ENCODE measurements around the gene MUC21.

- TF ChIP-seq, protein P1, sequence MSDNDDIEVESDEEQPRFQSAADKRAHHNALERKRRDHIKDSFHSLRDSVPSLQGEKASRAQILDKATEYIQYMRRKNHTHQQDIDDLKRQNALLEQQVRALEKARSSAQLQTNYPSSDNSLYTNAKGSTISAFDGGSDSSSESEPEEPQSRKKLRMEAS (IDR thresholded peaks at IDR 0.05; ENCODE audit: low read depth, low read length): no peak
- TF ChIP-seq, protein P2, sequence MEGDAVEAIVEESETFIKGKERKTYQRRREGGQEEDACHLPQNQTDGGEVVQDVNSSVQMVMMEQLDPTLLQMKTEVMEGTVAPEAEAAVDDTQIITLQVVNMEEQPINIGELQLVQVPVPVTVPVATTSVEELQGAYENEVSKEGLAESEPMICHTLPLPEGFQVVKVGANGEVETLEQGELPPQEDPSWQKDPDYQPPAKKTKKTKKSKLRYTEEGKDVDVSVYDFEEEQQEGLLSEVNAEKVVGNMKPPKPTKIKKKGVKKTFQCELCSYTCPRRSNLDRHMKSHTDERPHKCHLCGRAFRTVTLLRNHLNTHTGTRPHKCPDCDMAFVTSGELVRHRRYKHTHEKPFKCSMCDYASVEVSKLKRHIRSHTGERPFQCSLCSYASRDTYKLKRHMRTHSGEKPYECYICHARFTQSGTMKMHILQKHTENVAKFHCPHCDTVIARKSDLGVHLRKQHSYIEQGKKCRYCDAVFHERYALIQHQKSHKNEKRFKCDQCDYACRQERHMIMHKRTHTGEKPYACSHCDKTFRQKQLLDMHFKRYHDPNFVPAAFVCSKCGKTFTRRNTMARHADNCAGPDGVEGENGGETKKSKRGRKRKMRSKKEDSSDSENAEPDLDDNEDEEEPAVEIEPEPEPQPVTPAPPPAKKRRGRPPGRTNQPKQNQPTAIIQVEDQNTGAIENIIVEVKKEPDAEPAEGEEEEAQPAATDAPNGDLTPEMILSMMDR (IDR thresholded peaks at IDR 0.05; ENCODE audit: low read depth, low read length): no peak
- no peak for TF ChIP-seq MYC (IDR thresholded peaks at IDR 0.05; ENCODE audit: low read depth, low read length)
- no peak for TF ChIP-seq POLR2A (IDR thresholded peaks at IDR 0.05; ENCODE audit: extremely low read depth, insufficient read length)
Observed at GRCh38 chr6:30964075-30964474, 19.4 kb upstream of the MUC21 start.
